CD14-positive monocyte (primary cell): ENCODE results near the gene LXN. TPM values are rescaled to one million over a fixed set of nuclear protein-coding genes. Genes with fewer than 3 reads are reported as not detected.

ENCODE experiments used
- DNase-seq, 3 donors: peaks; one replicate each; pipeline ENCODE4 v3.0.0-alpha.2; 2011 to 2022
- H2AFZ ChIP-seq: 2 replicates; pipeline ENCODE4 v1.6.0; 2012; ENCODE audit warnings: mild to moderate bottlenecking, low read depth, low read length, inconsistent platforms; ENCODE audit not compliant: insufficient read depth, poor library complexity, severe bottlenecking
- H3K27ac ChIP-seq, 2 donors: 1 replicate in 1 of 2; 2 replicates in 1 of 2; pipeline ENCODE4 v1.5.1; 2012 to 2013; ENCODE audit warnings: low read length in 2 of 2, control low read depth in 1 of 2, inconsistent platforms in 1 of 2, low read depth in 1 of 2, mild to moderate bottlenecking in 1 of 2
- H3K27me3 ChIP-seq, 2 donors: one replicate each; pipeline versions ENCODE4 v1.6.0 to v1.6.1; 2011 to 2013; ENCODE audit warnings: low read length in 2 of 2; ENCODE audit not compliant: control insufficient read depth in 2 of 2, insufficient read depth in 2 of 2
- H3K36me3 ChIP-seq, 2 donors: replicated peaks in 1 of 2; 1 replicate in 1 of 2; 2 replicates in 1 of 2; pipeline versions ENCODE4 v1.5.1 to v1.6.1; 2012 to 2013; ENCODE audit warnings: low read length in 2 of 2, control low read depth in 1 of 2, inconsistent platforms in 1 of 2, mild to moderate bottlenecking in 1 of 2; ENCODE audit not compliant: insufficient read depth in 2 of 2, control insufficient read depth in 1 of 2
- H3K4me1 ChIP-seq, 2 donors: 1 replicate in 1 of 2; 2 replicates in 1 of 2; pipeline versions ENCODE4 v1.5.1 to v1.6.1; 2012 to 2013; ENCODE audit warnings: low read length in 2 of 2, control low read depth in 1 of 2, inconsistent platforms in 1 of 2, mild to moderate bottlenecking in 1 of 2, moderate library complexity in 1 of 2; ENCODE audit not compliant: insufficient read depth in 2 of 2, control insufficient read depth in 1 of 2
- H3K4me2 ChIP-seq: replicated peaks from 2 replicates; pipeline ENCODE3; 2012; ENCODE audit warnings: low read length, moderate library complexity, mild to moderate bottlenecking; ENCODE audit not compliant: poor library complexity, severe bottlenecking; ENCODE audit errors: extremely low read depth
- H3K4me3 ChIP-seq, 3 experiments: fragments of 200-600 bp in 1 of 3; sonication (generic) in 1 of 3; replicated peaks in 1 of 3; 1 replicate in 2 of 3; 2 replicates in 1 of 3; pipeline ENCODE4 v1.5.1; 2011 to 2013; ENCODE audit warnings: low read length in 3 of 3, mild to moderate bottlenecking in 3 of 3, control low read depth in 2 of 3, low read depth in 2 of 3, inconsistent platforms in 1 of 3, moderate library complexity in 1 of 3
- H3K79me2 ChIP-seq: 2 replicates; pipeline ENCODE4 v1.6.0; 2012; ENCODE audit warnings: mild to moderate bottlenecking, control low read depth, inconsistent platforms, low read length, moderate library complexity; ENCODE audit not compliant: insufficient read depth
- H3K9ac ChIP-seq: 2 replicates; pipeline ENCODE4 v1.6.0; 2017; ENCODE audit warnings: low read length, mild to moderate bottlenecking; ENCODE audit not compliant: insufficient read depth, poor library complexity, severe bottlenecking
- H3K9me3 ChIP-seq, 2 donors: replicated peaks in 1 of 2; 1 replicate in 1 of 2; 2 replicates in 1 of 2; pipeline versions ENCODE4 v1.5.1 to v1.6.1; 2012 to 2013; ENCODE audit warnings: low read length in 2 of 2, control low read depth in 1 of 2; ENCODE audit not compliant: control insufficient read depth in 1 of 2, insufficient read depth in 1 of 2
- H4K20me1 ChIP-seq: 2 replicates; pipeline ENCODE4 v1.6.0; 2012; ENCODE audit warnings: mild to moderate bottlenecking, low read length, control low read depth, moderate library complexity; ENCODE audit not compliant: insufficient read depth
- H3K27ac Mint-ChIP-seq, 7 donors: one replicate each; pipeline ENCODE4 v1.8.0; 2020; ENCODE audit warnings: mild to moderate bottlenecking in 7 of 7, mixed read lengths in 7 of 7, moderate library complexity in 6 of 7, inconsistent platforms in 2 of 7
- H3K27me3 Mint-ChIP-seq, 3 donors: one replicate each; pipeline ENCODE4 v1.8.0; 2021 to 2022; ENCODE audit warnings: low read depth in 3 of 3, mild to moderate bottlenecking in 3 of 3, mixed read lengths in 3 of 3, moderate library complexity in 3 of 3, inconsistent platforms in 1 of 3
- H3K36me3 Mint-ChIP-seq, 2 donors: one replicate each; pipeline ENCODE4 v1.8.0; 2020; ENCODE audit warnings: mixed read lengths in 2 of 2, inconsistent platforms in 1 of 2, mild to moderate bottlenecking in 1 of 2
- H3K4me1 Mint-ChIP-seq: one replicate; pipeline ENCODE4 v1.8.0; 2020; ENCODE audit warnings: mild to moderate bottlenecking, mixed read lengths
- H3K4me3 Mint-ChIP-seq, 2 donors: one replicate each; pipeline ENCODE4 v1.8.0; 2020; ENCODE audit warnings: mild to moderate bottlenecking in 2 of 2, mixed read lengths in 2 of 2, moderate library complexity in 1 of 2
- H3K9me3 Mint-ChIP-seq, 7 donors: one replicate each; pipeline ENCODE4 v1.8.0; 2020 to 2022; ENCODE audit warnings: mixed read lengths in 7 of 7, mild to moderate bottlenecking in 6 of 7, moderate library complexity in 6 of 7, inconsistent platforms in 2 of 7
- WGBS: methylation state at CpG from one replicate; pipeline ENCODE4 v1.1.5; 2013; ENCODE audit warnings: missing lambda C conversion rate; ENCODE audit not compliant: insufficient coverage; 5-methylcytosine and 5-hydroxymethylcytosine counted together
- intact Hi-C, 2 donors: fragments of 100-400 bp; cut with micrococcal nuclease; formaldehyde crosslinking; loops; one replicate each; pipeline versions ENCODE4 v1.15.0 to v1.15.1; 2023
- polyA plus RNA-seq, 3 donors: library from polyadenylated mRNA; depleted of rRNA in 1 of 3; unstranded in 2 of 3; stranded (reverse) in 1 of 3; fragments of 300-500 nt in 2 of 3; fragments of >200 nt in 1 of 3; fragmentation: Illumina TruSeq in 2 of 3; gene quantifications; 1 replicate in 2 of 3; 2 replicates in 1 of 3; pipeline ENCODE4 v1.2.3, GENCODE V29; 2012 to 2021
- TF ChIP-seq, protein P1 (sequence below): fragments of 200-600 bp; IDR thresholded peaks from one replicate; pipeline ENCODE4 v1.8.0; 2022; ENCODE audit warnings: antibody characterized with exemption, mild to moderate bottlenecking

The LXN gene
- polyA plus RNA-seq, 3 donors, result 2.6 to 10.0 (median 7.6) TPM

DNA sequence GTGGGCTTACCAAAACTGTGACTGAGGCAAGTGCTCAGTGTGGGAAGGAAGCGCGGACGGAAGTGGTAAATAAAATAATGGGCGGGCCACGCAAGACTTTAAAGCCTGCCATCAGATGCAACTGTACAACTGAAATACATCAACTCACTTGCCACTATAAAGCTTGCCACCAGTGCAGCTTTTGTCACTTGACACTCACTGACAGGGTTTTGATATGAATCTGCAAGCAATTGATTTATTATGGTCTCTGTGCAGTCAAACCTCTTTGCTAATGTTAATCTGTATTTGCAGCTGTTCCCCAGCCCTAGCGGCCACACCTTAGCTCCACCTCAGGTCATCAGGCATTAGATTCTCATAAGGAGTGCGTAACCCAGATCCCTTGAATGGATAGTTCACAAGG, 30.4 kb downstream of the LXN start:
- no peak overlapping the region for H3K27ac ChIP-seq
- no peak overlapping the region for H2AFZ ChIP-seq
- H3K4me2 ChIP-seq, result no peak overlapping the region
- Mint-ChIP-seq H3K27me3 (peaks cover 0 to 4% (median 0%) of the 10 kb centered on the region in 3 donors), H3K27ac (no peak overlapping the region), H3K9me3 (peaks cover 0 to 4% (median 0%) of the 10 kb centered on the region in 7 donors), H3K4me1 (peaks cover 15% of the 10 kb centered on the region), H3K36me3 (peaks cover 8 to 10% of the 10 kb centered on the region in 2 donors), H3K4me3 (no peak overlapping the region)
- intact Hi-C loops, result loop anchor here in 1 of 2 donors (5.0 kb wide), 1 partner anchor 150 kb away; no protein-coding TSS in a partner anchor
- H3K79me2 ChIP-seq, result peaks cover 18% of the 10 kb centered on the region
- peaks cover 8 to 9% of the 10 kb centered on the region in 2 donors for H3K4me1 ChIP-seq
- no peaks in the 10 kb centered on the region for H3K9me3 ChIP-seq
- H4K20me1 ChIP-seq, result no peaks in the 10 kb centered on the region
- no CpG with 5 or more reads among the region's 7 CpGs for WGBS
- no peak for DNase-seq
- H3K36me3 ChIP-seq, result peaks cover 5 to 10% of the 10 kb centered on the region in 2 donors
- H3K27me3 ChIP-seq, result no peaks in the 10 kb centered on the region
- H3K9ac ChIP-seq, result no peak overlapping the region
- no peak overlapping the region for H3K4me3 ChIP-seq
- TF ChIP-seq, protein P1, sequence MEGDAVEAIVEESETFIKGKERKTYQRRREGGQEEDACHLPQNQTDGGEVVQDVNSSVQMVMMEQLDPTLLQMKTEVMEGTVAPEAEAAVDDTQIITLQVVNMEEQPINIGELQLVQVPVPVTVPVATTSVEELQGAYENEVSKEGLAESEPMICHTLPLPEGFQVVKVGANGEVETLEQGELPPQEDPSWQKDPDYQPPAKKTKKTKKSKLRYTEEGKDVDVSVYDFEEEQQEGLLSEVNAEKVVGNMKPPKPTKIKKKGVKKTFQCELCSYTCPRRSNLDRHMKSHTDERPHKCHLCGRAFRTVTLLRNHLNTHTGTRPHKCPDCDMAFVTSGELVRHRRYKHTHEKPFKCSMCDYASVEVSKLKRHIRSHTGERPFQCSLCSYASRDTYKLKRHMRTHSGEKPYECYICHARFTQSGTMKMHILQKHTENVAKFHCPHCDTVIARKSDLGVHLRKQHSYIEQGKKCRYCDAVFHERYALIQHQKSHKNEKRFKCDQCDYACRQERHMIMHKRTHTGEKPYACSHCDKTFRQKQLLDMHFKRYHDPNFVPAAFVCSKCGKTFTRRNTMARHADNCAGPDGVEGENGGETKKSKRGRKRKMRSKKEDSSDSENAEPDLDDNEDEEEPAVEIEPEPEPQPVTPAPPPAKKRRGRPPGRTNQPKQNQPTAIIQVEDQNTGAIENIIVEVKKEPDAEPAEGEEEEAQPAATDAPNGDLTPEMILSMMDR, result no peak

DNA sequence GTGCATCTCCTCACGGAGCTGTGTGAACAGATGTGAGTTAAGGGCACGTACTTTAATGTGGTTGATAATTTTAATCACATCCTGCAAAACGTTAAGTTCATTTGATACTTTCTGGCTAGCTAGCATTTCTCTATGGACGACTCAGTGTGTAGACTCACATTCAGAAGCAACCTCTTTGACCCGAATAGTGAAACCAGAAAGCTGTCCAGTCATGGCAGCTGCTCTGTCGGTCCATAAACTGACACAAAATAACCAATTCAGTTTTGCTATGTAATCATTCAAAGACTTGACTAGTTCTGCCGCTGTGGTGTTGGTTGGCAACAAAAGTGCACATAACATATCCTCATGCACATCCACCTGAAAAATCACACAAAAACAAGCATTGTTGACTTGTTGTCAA, 31.8 kb downstream of the LXN start:
- Histone ChIP-seq H3K9me3 (no peaks in the 10 kb centered on the region), H3K4me1 (peaks cover 8 to 9% of the 10 kb centered on the region in 2 donors), H4K20me1 (no peaks in the 10 kb centered on the region), H3K9ac (no peak overlapping the region), H3K4me2 (no peak overlapping the region), H3K4me3 (no peak overlapping the region), H2AFZ (no peak overlapping the region), H3K27me3 (no peaks in the 10 kb centered on the region), H3K79me2 (peaks cover 12% of the 10 kb centered on the region), H3K36me3 (no peaks in the 10 kb centered on the region), H3K27ac (no peak overlapping the region)
- 94% methylated on average over 5 of the region's 7 CpGs for WGBS
- Mint-ChIP-seq H3K27me3 (peaks cover 0 to 4% (median 0%) of the 10 kb centered on the region in 3 donors), H3K4me3 (no peak overlapping the region), H3K4me1 (peaks cover 10% of the 10 kb centered on the region), H3K9me3 (peaks cover 0 to 6% (median 0%) of the 10 kb centered on the region in 7 donors), H3K36me3 (no peaks in the 10 kb centered on the region), H3K27ac (no peak overlapping the region)
- TF ChIP-seq, protein P1, result no peak
- intact Hi-C loops, result loop anchor here in 1 of 2 donors (5.0 kb wide), 1 partner anchor 152 kb away; no protein-coding TSS in a partner anchor
- DNase-seq, result no peak
